ENCODE data around the gene MNX1. TPM values are rescaled to one million over a fixed set of nuclear protein-coding genes. Genes with fewer than 3 reads are reported as not detected.
A peak's percentile ranks its signal among the peaks of the same experiment; 100 is the strongest.

The MNX1 gene
- total RNA-seq, 1 donor from 2014 or later = not detected

- Histone ChIP-seq H3K4me1 (peaks cover 33% of the 10 kb centered on the region), H3K27ac (no peak overlapping the region), H3K79me2 (ENCODE audit: low read depth) (no peaks in the 10 kb centered on the region), H3F3A (ENCODE audit: low read depth) (peaks cover 40% of the 10 kb centered on the region), H3K27me3 (peaks cover 100% of the 10 kb centered on the region), H2AFZ (replicated peaks) (no peak overlapping the region), H3K4me3 (peak overlapping the region; percentile 41), H4K20me1 (ENCODE audit: low read depth) (peaks cover 66% of the 10 kb centered on the region), H3K36me3 (no peaks in the 10 kb centered on the region), H3K9me3 (ENCODE audit: low read depth) (no peaks in the 10 kb centered on the region), H3K4me2 (peak overlapping the region; percentile 81), H3K9ac (no peak overlapping the region)
- Mint-ChIP-seq H3K27ac (no peak overlapping the region), H3K27me3 (ENCODE audit: insufficient read depth, low read depth) (peaks cover 80% of the 10 kb centered on the region), H3K9me3 (peaks cover 5% of the 10 kb centered on the region), H3K36me3 (no peaks in the 10 kb centered on the region), H3K4me1 (peaks cover 16% of the 10 kb centered on the region), H3K4me3 (peak overlapping the region; percentile 46)
- no peak for TF ChIP-seq CTCF (IDR thresholded peaks at IDR 0.05)
- TF ChIP-seq EZH2 (IDR thresholded peaks at IDR 0.05) = peak; percentile 90
- peak; percentile 70 for TF ChIP-seq EZH2phosphoT487 (IDR thresholded peaks at IDR 0.05)
- DNase-seq (ENCODE audit: low spot score) = peak; percentile 74
Measured at GRCh38 chr7:156998988-156999957, 11.2 kb downstream of the MNX1 start.

- no peak for DNase-seq (ENCODE audit: low spot score)
Measured at GRCh38 chr7:156994417-156994816, 16.0 kb downstream of the MNX1 start.

DNA sequence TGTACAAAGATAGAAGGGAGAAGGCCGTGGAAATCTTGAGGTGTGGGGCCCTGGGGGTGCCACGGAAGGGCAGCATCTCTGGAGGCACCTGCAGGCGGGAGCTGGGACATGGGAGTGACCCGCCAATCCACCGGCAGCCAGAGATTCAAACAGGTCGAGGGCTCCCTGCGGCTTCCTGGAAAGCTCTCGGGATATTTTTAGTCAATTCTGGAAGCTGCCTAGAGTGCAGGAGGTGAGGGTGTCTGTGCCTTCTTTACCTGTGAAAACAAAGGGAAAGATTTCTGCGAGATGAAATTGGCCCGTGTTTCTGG, 16.6 kb downstream of the MNX1 start:
- H3K4me3 Mint-ChIP-seq = no peak overlapping the region
- TF ChIP-seq EZH2 (IDR thresholded peaks at IDR 0.05) (no peak), CTCF (IDR thresholded peaks at IDR 0.05) (no peak), EZH2phosphoT487 (IDR thresholded peaks at IDR 0.05) (no peak)
- Histone ChIP-seq H3K9me3 (ENCODE audit: low read depth) (no peaks in the 10 kb centered on the region), H3K4me2 (no peak overlapping the region), H2AFZ (replicated peaks) (no peak overlapping the region), H3K79me2 (ENCODE audit: low read depth) (no peaks in the 10 kb centered on the region), H3F3A (ENCODE audit: low read depth) (peaks cover 5% of the 10 kb centered on the region), H3K4me1 (no peaks in the 10 kb centered on the region), H3K27ac (no peak overlapping the region), H3K36me3 (no peaks in the 10 kb centered on the region), H4K20me1 (ENCODE audit: low read depth) (peaks cover 16% of the 10 kb centered on the region), H3K9ac (no peak overlapping the region), H3K27me3 (peaks cover 78% of the 10 kb centered on the region), H3K4me3 (no peak overlapping the region)
- no peaks in the 10 kb centered on the region for H3K4me1 Mint-ChIP-seq
- no peaks in the 10 kb centered on the region for H3K9me3 Mint-ChIP-seq
- H3K27ac Mint-ChIP-seq = no peak overlapping the region
- no peak for DNase-seq (ENCODE audit: low spot score)
- no peaks in the 10 kb centered on the region for H3K36me3 Mint-ChIP-seq
- peaks cover 43% of the 10 kb centered on the region for H3K27me3 Mint-ChIP-seq (ENCODE audit: insufficient read depth, low read depth)

More at GRCh38 chr7:156994417-156994816, 16.0 kb downstream of the MNX1 start:
- Mint-ChIP-seq H3K27ac (no peak overlapping the region), H3K27me3 (ENCODE audit: insufficient read depth, low read depth) (peaks cover 48% of the 10 kb centered on the region), H3K9me3 (no peaks in the 10 kb centered on the region), H3K36me3 (no peaks in the 10 kb centered on the region), H3K4me1 (no peaks in the 10 kb centered on the region), H3K4me3 (no peak overlapping the region)
- peaks cover 83% of the 10 kb centered on the region for H3K27me3 ChIP-seq
- H3K9ac ChIP-seq = no peak overlapping the region
- no peaks in the 10 kb centered on the region for H3K9me3 ChIP-seq (ENCODE audit: low read depth)
- H3K27ac ChIP-seq = no peak overlapping the region
- peaks cover 22% of the 10 kb centered on the region for H4K20me1 ChIP-seq (ENCODE audit: low read depth)
- H3K4me3 ChIP-seq = no peak overlapping the region
- H3K4me1 ChIP-seq = no peaks in the 10 kb centered on the region
- TF ChIP-seq CTCF (IDR thresholded peaks at IDR 0.05) = no peak
- TF ChIP-seq EZH2 (IDR thresholded peaks at IDR 0.05) = no peak
- no peak for TF ChIP-seq EZH2phosphoT487 (IDR thresholded peaks at IDR 0.05)
- H3K79me2 ChIP-seq (ENCODE audit: low read depth) = no peaks in the 10 kb centered on the region
- H2AFZ ChIP-seq (replicated peaks) = no peak overlapping the region
- no peaks in the 10 kb centered on the region for H3K36me3 ChIP-seq
- H3F3A ChIP-seq (ENCODE audit: low read depth) = peaks cover 10% of the 10 kb centered on the region
- H3K4me2 ChIP-seq = no peak overlapping the region
